ENCODE measurements around the gene PEX26.

Gene PEX26

GRCh38 chr22:18147791-18148190, 70.0 kb downstream of the PEX26 start:
- Histone ChIP-seq H3K4me3 (ENCODE audit: low read length) (no peak overlapping the region), H3K4me1 (ENCODE audit: insufficient read depth, low read length) (no peaks in the 10 kb centered on the region), H3K27ac (ENCODE audit: low read depth, low read length) (no peak overlapping the region), H3K36me3 (ENCODE audit: insufficient read depth, low read length) (no peaks in the 10 kb centered on the region), H3K9ac (ENCODE audit: low read depth, low read length) (no peak overlapping the region), H3K9me3 (ENCODE audit: insufficient read depth, low read depth, low read length) (no peaks in the 10 kb centered on the region), H3K27me3 (ENCODE audit: insufficient read depth, low read length) (peaks cover 30% of the 10 kb centered on the region)
- WGBS, result 96% methylated on average over 5 of the region's 5 CpGs

DNA sequence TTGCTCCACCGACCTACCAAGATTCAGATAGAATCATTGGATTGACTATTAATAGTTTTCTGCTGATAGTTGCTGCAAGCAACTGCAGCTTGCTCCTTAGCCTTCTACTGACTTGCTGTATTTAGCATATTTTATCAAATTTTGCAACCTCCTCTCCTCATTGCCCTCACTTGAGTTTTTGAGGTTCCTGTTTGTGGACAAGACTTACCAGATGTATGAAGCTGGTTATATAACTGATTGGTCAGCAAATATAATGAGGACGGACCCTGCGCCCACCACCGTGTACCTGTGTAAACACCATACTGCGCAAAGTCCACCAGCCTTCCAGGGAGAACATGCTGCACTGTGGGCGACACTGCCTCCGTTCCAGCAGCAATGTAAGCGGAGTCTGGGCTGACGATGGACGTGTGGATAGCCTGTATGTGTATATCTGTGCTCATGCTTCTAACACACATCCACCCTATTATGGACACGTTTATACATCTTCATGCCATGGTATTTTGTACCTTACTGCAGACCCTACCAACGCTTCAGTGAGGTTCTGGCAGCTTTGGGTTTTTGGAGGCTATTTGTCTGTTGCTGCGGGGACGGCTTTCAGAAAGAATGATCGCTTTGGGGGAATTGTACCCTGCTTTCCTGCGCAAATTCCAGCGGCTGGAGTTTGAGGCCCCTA, 70.6 kb downstream of the PEX26 start:
- Histone ChIP-seq H3K36me3 (ENCODE audit: insufficient read depth, low read length) (no peaks in the 10 kb centered on the region), H3K4me1 (ENCODE audit: insufficient read depth, low read length) (no peaks in the 10 kb centered on the region), H3K27me3 (ENCODE audit: insufficient read depth, low read length) (peaks cover 30% of the 10 kb centered on the region), H3K9me3 (ENCODE audit: insufficient read depth, low read depth, low read length) (no peaks in the 10 kb centered on the region), H3K9ac (ENCODE audit: low read depth, low read length) (no peak overlapping the region), H3K4me3 (ENCODE audit: low read length) (no peak overlapping the region), H3K27ac (ENCODE audit: low read depth, low read length) (no peak overlapping the region)
- WGBS, result 96% methylated on average over 17 of the region's 17 CpGs

- no peak overlapping the region for H3K9ac ChIP-seq (ENCODE audit: low read depth, low read length)
- WGBS, result 87% methylated on average over 8 of the region's 8 CpGs
Observed at GRCh38 chr22:18152519-18152918, 74.7 kb downstream of the PEX26 start.

DNA sequence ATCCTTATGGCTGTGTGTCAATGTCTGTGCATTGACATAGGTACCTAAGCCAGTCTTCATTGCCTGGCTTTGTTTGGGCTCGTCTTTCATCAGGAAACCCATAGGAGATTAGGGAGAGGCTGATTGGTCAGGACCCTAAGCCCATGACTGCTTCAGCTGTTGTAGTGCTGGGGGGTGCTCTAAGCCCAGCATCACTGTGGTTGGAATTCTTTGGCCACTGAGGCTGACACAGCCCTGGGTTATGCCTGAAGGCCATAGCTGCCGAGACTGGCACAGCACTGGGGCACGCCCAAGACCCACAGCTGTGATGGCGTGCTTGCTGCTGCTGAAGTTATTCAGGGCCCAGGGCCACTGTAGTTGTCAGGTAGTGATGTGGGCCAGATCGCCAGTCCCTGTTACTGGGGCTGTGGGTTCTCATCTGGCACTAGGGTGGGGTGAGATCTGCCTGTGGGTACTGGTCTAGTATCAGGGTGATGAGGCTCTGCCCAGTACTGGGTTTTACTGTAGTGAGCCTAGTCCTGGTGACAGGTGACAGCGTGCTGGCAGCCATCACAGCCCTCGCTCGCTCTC, 77.1 kb downstream of the PEX26 start:
- Histone ChIP-seq H3K36me3 (ENCODE audit: insufficient read depth, low read length) (no peaks in the 10 kb centered on the region), H3K4me1 (ENCODE audit: insufficient read depth, low read length) (peaks cover 7% of the 10 kb centered on the region), H3K9me3 (ENCODE audit: insufficient read depth, low read depth, low read length) (no peaks in the 10 kb centered on the region), H3K4me3 (ENCODE audit: low read length) (no peak overlapping the region), H3K27ac (ENCODE audit: low read depth, low read length) (no peak overlapping the region), H3K27me3 (ENCODE audit: insufficient read depth, low read length) (peaks cover 13% of the 10 kb centered on the region), H3K9ac (ENCODE audit: low read depth, low read length) (no peak overlapping the region)
- WGBS, result 92% methylated on average over 8 of the region's 8 CpGs

More at GRCh38 chr22:18152519-18152918, 74.7 kb downstream of the PEX26 start:
- H3K9me3 ChIP-seq (ENCODE audit: insufficient read depth, low read depth, low read length), result no peaks in the 10 kb centered on the region
- peaks cover 30% of the 10 kb centered on the region for H3K27me3 ChIP-seq (ENCODE audit: insufficient read depth, low read length)
- no peak overlapping the region for H3K27ac ChIP-seq (ENCODE audit: low read depth, low read length)
- H3K36me3 ChIP-seq (ENCODE audit: insufficient read depth, low read length), result no peaks in the 10 kb centered on the region
- no peak overlapping the region for H3K4me3 ChIP-seq (ENCODE audit: low read length)
- peaks cover 3% of the 10 kb centered on the region; the same call in 1 of the 2 replicates for H3K4me1 ChIP-seq (ENCODE audit: insufficient read depth, low read length)

Data from HUES64 (cell line).